Lung (tissue), 12 donors: ENCODE measurements around the gene ZFP1. TPM values are rescaled to one million over a fixed set of nuclear protein-coding genes. Genes with fewer than 3 reads are reported as not detected.
A peak's percentile ranks its signal among the peaks of the same experiment; 100 is the strongest.

Experiments used
- ATAC-seq: fragments of 200-7000 bp; cut with Tn5 transposase; one replicate; pipeline ENCODE4 v1.9.1; 2020; ENCODE audit warnings: moderate number of reproducible peaks; ENCODE audit not compliant: insufficient read depth, low FRiP score
- DNase-seq, 3 donors: peaks; one replicate each; pipeline ENCODE4 v3.0.0-alpha.2; 2013 to 2017
- H3K27ac ChIP-seq, 2 donors: one replicate each; pipeline ENCODE4 v1.5.1; 2013; ENCODE audit warnings: mild to moderate bottlenecking in 2 of 2, moderate library complexity in 2 of 2, control low read depth in 1 of 2, inconsistent platforms in 1 of 2, low read depth in 1 of 2, low read length in 1 of 2
- H3K27me3 ChIP-seq, 3 donors: one replicate each; pipeline ENCODE4 v1.5.1; 2013; ENCODE audit warnings: low read length in 2 of 3; ENCODE audit not compliant: control insufficient read depth in 3 of 3, insufficient read depth in 3 of 3
- H3K36me3 ChIP-seq, 4 donors: one replicate each; pipeline ENCODE4 v1.5.1; 2013; ENCODE audit warnings: low read length in 4 of 4, mild to moderate bottlenecking in 1 of 4, moderate library complexity in 1 of 4; ENCODE audit not compliant: control insufficient read depth in 4 of 4, insufficient read depth in 4 of 4
- H3K4me1 ChIP-seq, 5 donors: one replicate each; pipeline ENCODE4 v1.5.1; 2013; ENCODE audit warnings: low read length in 5 of 5, mild to moderate bottlenecking in 2 of 5, moderate library complexity in 1 of 5; ENCODE audit not compliant: control insufficient read depth in 5 of 5, insufficient read depth in 5 of 5
- H3K4me3 ChIP-seq: one replicate; pipeline ENCODE4 v1.5.1; 2013; ENCODE audit warnings: mild to moderate bottlenecking, control low read depth, moderate library complexity
- H3K9ac ChIP-seq, 2 donors: one replicate each; pipeline ENCODE4 v1.5.1; 2013; ENCODE audit warnings: low read length in 2 of 2, control low read depth in 1 of 2; ENCODE audit not compliant: insufficient read depth in 1 of 2
- H3K9me3 ChIP-seq, 4 donors: one replicate each; pipeline ENCODE4 v1.5.1; 2013; ENCODE audit warnings: low read length in 3 of 4, mild to moderate bottlenecking in 1 of 4, moderate library complexity in 1 of 4; ENCODE audit not compliant: control insufficient read depth in 4 of 4, insufficient read depth in 3 of 4
- WGBS, 2 donors: extraction: QIAGEN DNeasy Blood & Tissue Kit; methylation state at CpG; one replicate each; pipeline ENCODE4 v1.1.7; 2013; 5-methylcytosine and 5-hydroxymethylcytosine counted together
- polyA plus RNA-seq, 2 donors: library from polyadenylated mRNA; stranded (reverse); fragments of 200-250 nt; gene quantifications; one replicate each; pipeline ENCODE4 v1.2.1, GENCODE V29; 2013
- total RNA-seq, 2 donors: library from RNA; depleted of rRNA in 1 of 2; stranded (reverse); fragments of >200 nt in 1 of 2; gene quantifications; one replicate each; pipeline ENCODE4 v1.2.1, GENCODE V29; 2014 to 2021
- TF ChIP-seq, protein P1 (sequence below): IDR thresholded peaks from 2 replicates; pipeline ENCODE4 v1.5.1; 2012; ENCODE audit warnings: mild to moderate bottlenecking; ENCODE audit errors: control extremely low read depth, extremely low read depth
- donor health status: control.
- donor health status: control.
- donor health status: Bipolar disorder and iron deficiency.
- donor health status: healthy.
- donor health status: DM: yes; HTN: yes; CAD: no.

ZFP1 gene
- total and polyA plus RNA-seq, 4 donors, result 3.3 to 18.4 (median 6.1) TPM

DNA sequence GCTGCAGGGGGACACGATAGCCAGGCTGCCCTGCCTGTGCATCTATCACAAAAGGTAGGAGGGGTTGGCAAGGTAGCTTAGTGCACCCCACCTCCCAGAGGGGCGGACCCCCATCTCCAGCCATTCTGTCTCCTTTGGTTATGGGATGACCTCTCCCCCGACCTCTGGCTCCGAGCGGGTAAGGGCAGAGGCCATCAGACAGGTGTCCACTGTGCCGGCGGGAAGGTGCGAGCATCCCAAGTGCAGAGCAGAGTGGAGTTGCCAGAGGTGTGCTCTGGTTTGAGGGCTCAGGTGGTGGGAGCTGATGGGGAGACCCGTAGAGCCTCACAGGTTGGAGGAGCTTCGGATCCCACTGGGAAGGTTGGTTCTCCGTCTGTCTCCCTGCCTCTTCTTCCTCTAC lies 43.5 kb upstream of the ZFP1 start:
- H3K9ac ChIP-seq, result no peak overlapping the region
- WGBS, 2 donors, result 90 to 93% methylated on average over 11 of the region's 11 CpGs
- H3K27me3 ChIP-seq, result no peaks in the 10 kb centered on the region
- H3K4me3 ChIP-seq, result no peak overlapping the region
- ATAC-seq (no peak), DNase-seq (no peak)
- peaks cover 0 to 60% (median 30%) of the 10 kb centered on the region in 5 donors for H3K4me1 ChIP-seq
- H3K27ac ChIP-seq, result peak overlapping the region; percentile 37 to 77
- peaks cover 0 to 4% (median 1%) of the 10 kb centered on the region in 4 donors for H3K36me3 ChIP-seq
- H3K9me3 ChIP-seq, result no peaks in the 10 kb centered on the region
- TF ChIP-seq, protein P1, sequence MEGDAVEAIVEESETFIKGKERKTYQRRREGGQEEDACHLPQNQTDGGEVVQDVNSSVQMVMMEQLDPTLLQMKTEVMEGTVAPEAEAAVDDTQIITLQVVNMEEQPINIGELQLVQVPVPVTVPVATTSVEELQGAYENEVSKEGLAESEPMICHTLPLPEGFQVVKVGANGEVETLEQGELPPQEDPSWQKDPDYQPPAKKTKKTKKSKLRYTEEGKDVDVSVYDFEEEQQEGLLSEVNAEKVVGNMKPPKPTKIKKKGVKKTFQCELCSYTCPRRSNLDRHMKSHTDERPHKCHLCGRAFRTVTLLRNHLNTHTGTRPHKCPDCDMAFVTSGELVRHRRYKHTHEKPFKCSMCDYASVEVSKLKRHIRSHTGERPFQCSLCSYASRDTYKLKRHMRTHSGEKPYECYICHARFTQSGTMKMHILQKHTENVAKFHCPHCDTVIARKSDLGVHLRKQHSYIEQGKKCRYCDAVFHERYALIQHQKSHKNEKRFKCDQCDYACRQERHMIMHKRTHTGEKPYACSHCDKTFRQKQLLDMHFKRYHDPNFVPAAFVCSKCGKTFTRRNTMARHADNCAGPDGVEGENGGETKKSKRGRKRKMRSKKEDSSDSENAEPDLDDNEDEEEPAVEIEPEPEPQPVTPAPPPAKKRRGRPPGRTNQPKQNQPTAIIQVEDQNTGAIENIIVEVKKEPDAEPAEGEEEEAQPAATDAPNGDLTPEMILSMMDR, result no peak

DNA sequence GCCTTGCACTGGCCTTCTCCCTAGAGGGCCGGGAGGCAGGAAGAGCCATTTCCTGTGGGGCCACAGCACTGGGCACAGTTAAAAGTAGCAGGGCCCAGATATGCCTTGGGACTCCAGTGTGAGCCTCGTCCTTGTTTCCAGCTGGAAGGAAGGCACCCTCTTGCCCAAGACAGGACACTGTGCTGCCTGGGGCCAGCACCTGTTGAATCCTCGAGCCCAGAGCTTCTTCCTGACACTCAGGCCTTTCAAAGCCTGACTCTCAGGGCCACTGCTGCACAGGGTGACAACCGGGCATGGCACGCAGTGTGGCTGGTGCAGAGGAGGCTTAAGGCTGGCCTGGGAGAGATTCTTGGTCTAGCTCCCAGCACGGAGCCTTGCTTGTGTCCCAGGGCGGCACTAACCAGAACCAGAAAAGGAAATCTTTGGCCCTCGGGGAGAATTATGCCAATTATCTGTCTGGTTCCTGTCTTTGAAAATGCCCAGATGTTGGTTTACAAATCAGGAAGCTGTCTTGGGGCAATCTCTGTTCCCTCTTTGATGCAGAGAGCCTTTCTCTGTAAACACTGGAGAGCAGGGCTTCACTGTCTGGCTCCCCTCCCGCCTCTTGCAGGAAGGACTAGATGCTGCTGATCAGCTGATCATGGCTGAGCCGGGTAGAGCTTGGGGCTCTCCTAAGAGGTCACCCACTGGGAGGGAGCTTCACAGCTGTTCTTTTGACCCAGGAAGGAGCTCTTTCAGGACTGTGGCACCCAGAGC lies 42.8 kb upstream of the ZFP1 start:
- Histone ChIP-seq H3K27ac (peak overlapping the region; percentile 37 to 77), H3K27me3 (no peaks in the 10 kb centered on the region), H3K9ac (no peak overlapping the region), H3K9me3 (no peaks in the 10 kb centered on the region), H3K36me3 (peaks cover 0 to 4% (median 1%) of the 10 kb centered on the region in 4 donors), H3K4me3 (no peak overlapping the region), H3K4me1 (peaks cover 0 to 60% (median 32%) of the 10 kb centered on the region in 5 donors)
- TF ChIP-seq, protein P1, result no peak
- peak; percentile 45 for ATAC-seq
- peak; percentile 83 to 92 (median 90) for DNase-seq
- 18 to 36% methylated on average over 10 of the region's 10 CpGs for WGBS, 2 donors

DNA sequence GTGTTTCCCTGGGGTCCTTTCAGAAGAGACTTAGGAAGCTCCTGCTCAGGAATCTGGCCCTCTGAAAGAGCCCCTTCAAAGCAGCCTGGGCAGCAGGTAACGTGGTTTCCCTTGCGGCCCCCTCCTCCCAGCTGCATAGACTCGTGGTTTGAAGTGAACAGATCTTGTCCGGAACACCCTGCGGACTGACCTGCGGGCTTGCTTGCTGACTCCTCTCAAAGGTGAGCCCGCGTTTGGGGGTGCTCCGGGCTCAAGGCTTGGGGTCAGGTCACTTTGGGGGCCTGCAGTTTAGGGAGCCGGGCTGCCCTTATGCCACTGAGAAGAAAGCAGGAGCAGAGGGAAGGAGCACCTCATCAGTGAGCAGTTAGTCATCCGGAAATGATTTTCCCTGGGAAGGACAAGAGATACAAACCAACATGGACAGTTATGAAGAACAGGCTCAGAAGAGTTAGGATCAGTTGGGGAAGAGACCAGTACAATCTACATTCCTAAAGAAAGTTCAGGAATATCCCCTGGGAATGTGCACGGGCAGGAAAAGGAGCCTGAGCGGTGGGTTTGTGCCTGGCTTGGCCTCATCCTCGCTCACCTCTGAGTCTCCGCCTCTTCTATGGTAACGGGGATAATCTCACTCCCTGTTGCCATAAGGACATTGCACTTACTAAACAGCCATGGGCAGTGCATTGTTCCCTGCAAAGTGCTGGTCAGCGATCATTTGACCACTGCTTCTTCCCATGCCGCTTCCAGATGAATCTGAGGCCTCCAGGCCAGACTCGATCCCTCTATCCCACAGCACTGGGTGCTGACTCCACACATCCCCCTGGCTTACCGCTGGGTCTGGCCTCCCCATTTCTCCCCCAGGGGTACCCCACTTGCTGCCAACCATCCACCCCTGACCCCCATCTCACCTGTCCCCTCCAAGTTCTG lies 41.7 kb upstream of the ZFP1 start:
- peaks cover 0 to 70% (median 33%) of the 10 kb centered on the region in 5 donors for H3K4me1 ChIP-seq
- 90 to 94% methylated on average over 20 of the region's 20 CpGs for WGBS, 2 donors
- H3K27me3 ChIP-seq, result no peaks in the 10 kb centered on the region
- no peak for DNase-seq
- no peaks in the 10 kb centered on the region for H3K9me3 ChIP-seq
- H3K9ac ChIP-seq, result peak overlapping the region in 1 of 2 donors; percentile 2
- H3K36me3 ChIP-seq, result peaks cover 0 to 4% (median 1%) of the 10 kb centered on the region in 4 donors
- peak overlapping the region in 1 of 2 donors; percentile 77 for H3K27ac ChIP-seq
- TF ChIP-seq, protein P1, result no peak
- H3K4me3 ChIP-seq, result no peak overlapping the region
- no peak for ATAC-seq
